ENCODE data around the gene GSX1.

DNA sequence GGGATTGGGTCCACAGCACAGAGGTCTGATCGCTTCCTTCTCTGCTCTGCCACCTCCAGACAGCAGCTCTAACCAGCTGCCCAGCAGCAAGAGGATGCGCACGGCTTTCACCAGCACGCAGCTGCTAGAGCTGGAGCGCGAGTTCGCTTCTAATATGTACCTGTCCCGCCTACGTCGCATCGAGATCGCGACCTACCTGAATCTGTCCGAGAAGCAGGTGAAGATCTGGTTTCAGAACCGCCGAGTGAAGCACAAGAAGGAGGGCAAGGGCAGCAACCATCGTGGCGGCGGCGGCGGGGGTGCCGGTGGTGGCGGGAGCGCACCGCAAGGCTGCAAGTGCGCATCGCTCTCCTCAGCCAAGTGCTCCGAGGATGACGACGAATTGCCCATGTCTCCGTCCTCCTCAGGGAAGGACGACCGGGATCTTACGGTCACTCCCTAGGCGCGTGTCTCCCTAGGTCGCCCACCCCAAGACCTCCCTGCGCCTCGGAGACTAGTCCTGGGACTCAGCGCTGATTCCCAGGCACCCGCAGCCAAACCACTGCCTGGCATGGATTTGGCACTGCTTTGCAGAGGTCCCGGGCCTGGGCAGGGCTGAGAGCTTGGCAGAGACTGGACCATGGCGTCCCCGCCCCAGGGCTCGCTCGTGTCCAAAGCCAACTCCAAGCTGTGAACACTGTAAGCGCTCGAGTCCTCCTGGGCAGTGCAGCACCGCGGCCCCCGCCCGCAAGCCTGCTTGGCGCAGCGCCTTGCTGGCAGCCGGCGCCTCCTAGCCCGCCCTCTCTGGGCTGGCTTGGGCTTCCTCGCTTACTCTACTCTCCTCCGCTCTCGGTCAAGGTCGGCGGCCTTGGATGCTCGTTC lies 1.5 kb downstream of the GSX1 start:
- no peak for TF ChIP-seq POLR2A (IDR thresholded peaks at IDR 0.05; ENCODE audit: low read length)
- TF ChIP-seq GATA1 (IDR thresholded peaks at IDR 0.05; ENCODE audit: low read depth, low read length), result no peak

All from erythroblast (primary cell).